KOPT-K1 (cell line): ENCODE results near the gene LITAFD.
A peak's percentile ranks its signal among the peaks of the same experiment; 100 is the strongest.
"Not testable (repeated sequence)": the region's sequence is repeated elsewhere in the genome, so short reads cannot be mapped to it uniquely, and the experiment has no call there.

Experiments used
- H3K27ac ChIP-seq: fragments of 200-600 bp; sonication (generic); 2 replicates; pipeline ENCODE4 v1.5.1; 2016; ENCODE audit warnings: antibody characterized with exemption, mild to moderate bottlenecking, low read depth, low read length; ENCODE audit not compliant: poor library complexity, severe bottlenecking
- H3K36me3 ChIP-seq: fragments of 200-600 bp; sonication (generic); 2 replicates; pipeline ENCODE4 v1.5.1; 2017; ENCODE audit warnings: antibody characterized with exemption, mild to moderate bottlenecking, low read length, moderate library complexity; ENCODE audit not compliant: insufficient read depth
- H3K9me3 ChIP-seq: fragments of 200-600 bp; sonication (generic); 2 replicates; pipeline ENCODE4 v1.5.1; 2017; ENCODE audit warnings: antibody characterized with exemption, low read length, mild to moderate bottlenecking; ENCODE audit not compliant: insufficient read depth, poor library complexity, severe bottlenecking

Gene LITAFD

GRCh38 chr16:8912793-8913192 is 30.6 kb downstream of the LITAFD start:
- no peaks in the 10 kb centered on the region for H3K9me3 ChIP-seq
- H3K27ac ChIP-seq: peak overlapping the region; percentile 72
- H3K36me3 ChIP-seq: peaks cover 93% of the 10 kb centered on the region

- no peaks in the 10 kb centered on the region for H3K9me3 ChIP-seq
- peaks cover 93% of the 10 kb centered on the region for H3K36me3 ChIP-seq
- H3K27ac ChIP-seq: peak overlapping the region; percentile 88
These were observed 31.9 kb downstream of the LITAFD start for GRCh38 chr16:8914098-8914497.

GRCh38 chr16:8915722-8916301 is 33.7 kb downstream of the LITAFD start:
- Histone ChIP-seq H3K36me3 (peaks cover 83% of the 10 kb centered on the region), H3K9me3 (no peaks in the 10 kb centered on the region), H3K27ac (peak overlapping the region; percentile 88)

- peaks cover 83% of the 10 kb centered on the region for H3K36me3 ChIP-seq
- peak overlapping the region; percentile 88 for H3K27ac ChIP-seq
- no peaks in the 10 kb centered on the region for H3K9me3 ChIP-seq
These were observed 34.5 kb downstream of the LITAFD start for GRCh38 chr16:8916541-8917225.

GRCh38 chr16:8917336-8917735 is 35.2 kb downstream of the LITAFD start:
- H3K9me3 ChIP-seq: not testable (repeated sequence)
- H3K27ac ChIP-seq: peak overlapping the region; percentile 88
- peaks cover 83% of the 10 kb centered on the region for H3K36me3 ChIP-seq

- no peaks in the 10 kb centered on the region for H3K9me3 ChIP-seq
- H3K36me3 ChIP-seq: peaks cover 90% of the 10 kb centered on the region
- peak overlapping the region; percentile 88 for H3K27ac ChIP-seq
These were observed 37.2 kb downstream of the LITAFD start for GRCh38 chr16:8919089-8919933.

- peak overlapping the region; percentile 88 for H3K27ac ChIP-seq
- H3K9me3 ChIP-seq: no peaks in the 10 kb centered on the region
- H3K36me3 ChIP-seq: peaks cover 90% of the 10 kb centered on the region
These were observed 37.8 kb downstream of the LITAFD start for GRCh38 chr16:8919934-8920462.

GRCh38 chr16:8920645-8921346 is 38.6 kb downstream of the LITAFD start:
- H3K27ac ChIP-seq: peak overlapping the region; percentile 88
- peaks cover 90% of the 10 kb centered on the region for H3K36me3 ChIP-seq
- no peaks in the 10 kb centered on the region for H3K9me3 ChIP-seq

- Histone ChIP-seq H3K36me3 (peaks cover 88% of the 10 kb centered on the region), H3K9me3 (no peaks in the 10 kb centered on the region), H3K27ac (peak overlapping the region; percentile 88)
These were observed 39.3 kb downstream of the LITAFD start for GRCh38 chr16:8921347-8921984.

- H3K36me3 ChIP-seq: peaks cover 88% of the 10 kb centered on the region
- H3K9me3 ChIP-seq: no peaks in the 10 kb centered on the region
- peak overlapping the region; percentile 32 for H3K27ac ChIP-seq
These were observed 41.0 kb downstream of the LITAFD start for GRCh38 chr16:8923199-8923598.

- Histone ChIP-seq H3K36me3 (peaks cover 89% of the 10 kb centered on the region), H3K27ac (peak overlapping the region; percentile 33), H3K9me3 (no peaks in the 10 kb centered on the region)
These were observed 42.1 kb downstream of the LITAFD start for GRCh38 chr16:8924214-8924613.

GRCh38 chr16:8925455-8925854 is 43.3 kb downstream of the LITAFD start:
- H3K27ac ChIP-seq: no peak overlapping the region
- no peaks in the 10 kb centered on the region for H3K9me3 ChIP-seq
- peaks cover 97% of the 10 kb centered on the region for H3K36me3 ChIP-seq

- peaks cover 83% of the 10 kb centered on the region for H3K36me3 ChIP-seq
These were observed 44.7 kb downstream of the LITAFD start for GRCh38 chr16:8926827-8927226.

GRCh38 chr16:8928467-8928957 is 46.4 kb downstream of the LITAFD start:
- Histone ChIP-seq H3K36me3 (peaks cover 66% of the 10 kb centered on the region), H3K27ac (no peak overlapping the region), H3K9me3 (no peaks in the 10 kb centered on the region)

More at GRCh38 chr16:8926827-8927226, 44.7 kb downstream of the LITAFD start:
- Histone ChIP-seq H3K27ac (no peak overlapping the region), H3K9me3 (no peaks in the 10 kb centered on the region)
